H7 (cell line): Measurements from ENCODE around the gene PLA2G4A. TPM values are rescaled to one million over a fixed set of nuclear protein-coding genes. Genes with fewer than 3 reads are reported as not detected.

Source experiments
- DNase-seq: peaks from one replicate; pipeline ENCODE4 v3.0.0; 2012
- H3K27me3 ChIP-seq: 2 replicates; pipeline ENCODE4 v1.6.0; 2011; ENCODE audit warnings: mild to moderate bottlenecking, low read length; ENCODE audit not compliant: control insufficient read depth, insufficient read depth
- H3K36me3 ChIP-seq: replicated peaks from 2 replicates; pipeline ENCODE4 v1.5.1; 2011; ENCODE audit warnings: low read length; ENCODE audit not compliant: control insufficient read depth, insufficient read depth
- H3K4me3 ChIP-seq: 2 replicates; pipeline ENCODE4 v1.5.1; 2011; ENCODE audit warnings: low read depth, mild to moderate bottlenecking, control low read depth, low read length, moderate library complexity; ENCODE audit not compliant: insufficient read depth
- total RNA-seq: library from RNA; depleted of rRNA; stranded (reverse); fragments of >200 nt; shearing (Covaris generic); gene quantifications from 2 replicates; pipeline ENCODE4 v1.2.3, GENCODE V29; 2014

The PLA2G4A gene
- total RNA-seq, 1 experiment from 2014 or later = 1.1 TPM

- no peak overlapping the region for H3K4me3 ChIP-seq
- no peaks in the 10 kb centered on the region for H3K27me3 ChIP-seq
- no peak for DNase-seq
- no peaks in the 10 kb centered on the region for H3K36me3 ChIP-seq
Measured at GRCh38 chr1:186875896-186876835, 47.4 kb downstream of the PLA2G4A start.

GRCh38 chr1:186878356-186878755 is 49.6 kb downstream of the PLA2G4A start:
- Histone ChIP-seq H3K4me3 (no peak overlapping the region), H3K36me3 (no peaks in the 10 kb centered on the region), H3K27me3 (no peaks in the 10 kb centered on the region)
- DNase-seq = no peak

- H3K4me3 ChIP-seq = no peak overlapping the region
- no peaks in the 10 kb centered on the region for H3K36me3 ChIP-seq
- H3K27me3 ChIP-seq = no peaks in the 10 kb centered on the region
- no peak for DNase-seq
Measured at GRCh38 chr1:186880982-186881381, 52.2 kb downstream of the PLA2G4A start.

GRCh38 chr1:186882372-186883134 is 53.8 kb downstream of the PLA2G4A start:
- H3K4me3 ChIP-seq = no peak overlapping the region
- H3K36me3 ChIP-seq = no peaks in the 10 kb centered on the region
- H3K27me3 ChIP-seq = no peaks in the 10 kb centered on the region
- DNase-seq = no peak

- no peak for DNase-seq
- Histone ChIP-seq H3K4me3 (no peak overlapping the region), H3K36me3 (no peaks in the 10 kb centered on the region), H3K27me3 (no peaks in the 10 kb centered on the region)
Measured at GRCh38 chr1:186884251-186884650, 55.5 kb downstream of the PLA2G4A start.

- Histone ChIP-seq H3K27me3 (no peaks in the 10 kb centered on the region), H3K36me3 (no peaks in the 10 kb centered on the region), H3K4me3 (no peak overlapping the region)
- no peak for DNase-seq
Measured at GRCh38 chr1:186887203-186887602, 58.5 kb downstream of the PLA2G4A start.

GRCh38 chr1:186888367-186888766 is 59.6 kb downstream of the PLA2G4A start:
- no peaks in the 10 kb centered on the region for H3K27me3 ChIP-seq
- DNase-seq = no peak

GRCh38 chr1:186892936-186893335 is 64.2 kb downstream of the PLA2G4A start:
- H3K4me3 ChIP-seq = no peak overlapping the region
- H3K27me3 ChIP-seq = no peaks in the 10 kb centered on the region
- H3K36me3 ChIP-seq = no peaks in the 10 kb centered on the region
- DNase-seq = no peak

More at GRCh38 chr1:186888367-186888766, 59.6 kb downstream of the PLA2G4A start:
- Histone ChIP-seq H3K4me3 (no peak overlapping the region), H3K36me3 (no peaks in the 10 kb centered on the region)

- no peak for DNase-seq
- no peak overlapping the region for H3K4me3 ChIP-seq
Measured at GRCh38 chr1:186894415-186894814, 65.7 kb downstream of the PLA2G4A start.

GRCh38 chr1:186896211-186896610 is 67.5 kb downstream of the PLA2G4A start:
- H3K27me3 ChIP-seq = no peaks in the 10 kb centered on the region
- H3K36me3 ChIP-seq = no peaks in the 10 kb centered on the region
- DNase-seq = no peak
- H3K4me3 ChIP-seq = no peak overlapping the region

More at GRCh38 chr1:186894415-186894814, 65.7 kb downstream of the PLA2G4A start:
- no peaks in the 10 kb centered on the region for H3K36me3 ChIP-seq
- H3K27me3 ChIP-seq = no peaks in the 10 kb centered on the region

GRCh38 chr1:186897008-186897407 is 68.3 kb downstream of the PLA2G4A start:
- Histone ChIP-seq H3K27me3 (no peaks in the 10 kb centered on the region), H3K4me3 (no peak overlapping the region), H3K36me3 (no peaks in the 10 kb centered on the region)
- DNase-seq = no peak

- H3K4me3 ChIP-seq = no peak overlapping the region
- H3K36me3 ChIP-seq = no peaks in the 10 kb centered on the region
- no peaks in the 10 kb centered on the region for H3K27me3 ChIP-seq
- DNase-seq = no peak
Measured at GRCh38 chr1:186899577-186899976, 70.8 kb downstream of the PLA2G4A start.

GRCh38 chr1:186899977-186900376 is 71.2 kb downstream of the PLA2G4A start:
- DNase-seq = no peak
- Histone ChIP-seq H3K36me3 (no peaks in the 10 kb centered on the region), H3K27me3 (no peaks in the 10 kb centered on the region), H3K4me3 (no peak overlapping the region)

- Histone ChIP-seq H3K36me3 (no peaks in the 10 kb centered on the region), H3K27me3 (no peaks in the 10 kb centered on the region), H3K4me3 (no peak overlapping the region)
- no peak for DNase-seq
Measured at GRCh38 chr1:186900539-186901237, 71.9 kb downstream of the PLA2G4A start.
